Measurements from ENCODE around the gene ARHGAP5. TPM values are rescaled to one million over a fixed set of nuclear protein-coding genes. Genes with fewer than 3 reads are reported as not detected.

Gene ARHGAP5
- total and polyA plus RNA-seq, 9 of the 15 experiments (the other 6 are each of a cell fraction or from before 2014, with no cell fraction given) = 3.1 to 21.8 (median 12.1) TPM

DNA sequence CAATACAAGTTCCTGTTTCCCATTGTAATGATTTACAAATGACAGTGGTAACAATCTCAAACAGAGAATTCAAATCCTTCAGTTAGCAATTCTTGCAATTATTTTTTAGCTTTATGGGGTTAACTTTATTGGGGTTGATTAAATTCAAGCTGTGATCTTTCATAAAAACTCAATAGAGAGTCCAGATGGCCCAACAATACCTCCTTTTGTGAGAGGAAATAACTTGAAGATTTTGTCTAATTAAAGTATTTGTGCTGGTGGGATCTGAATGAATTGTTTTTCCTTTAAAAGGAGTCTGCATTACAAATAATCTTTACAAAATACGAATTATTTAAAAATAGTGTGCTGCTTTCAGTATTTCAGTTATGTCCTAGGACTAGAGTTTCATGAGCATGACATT is 4.4 kb upstream of the ARHGAP5 start:
- no peak overlapping the region for H3K4me2 ChIP-seq (ENCODE audit: insufficient read depth, low read length)
- intact Hi-C loops (cut with micrococcal nuclease) = loop anchor here (1.0 to 10.0 kb wide), 3 partner anchors 138 to 568 kb away; no protein-coding TSS in a partner anchor
- POLR2A ChIA-PET = no interaction called here
- CTCF ChIA-PET (ENCODE audit: low intra/inter-chr PET ratio) = interaction anchor here (0.6 kb wide), 1 partner anchor 557 kb away, joined by 4 read pairs; no protein-coding TSS in a partner anchor
- no peak for DNase-seq (ENCODE audit: extremely low read depth in 1 of 4, low spot score in 3 of 4)
- no peaks in the 10 kb centered on the region for H3K9me3 ChIP-seq (replicated peaks; ENCODE audit: control insufficient read depth, insufficient read depth, low read depth, low read length)
- H3K36me3 ChIP-seq (ENCODE audit: control insufficient read depth, insufficient read depth, low read length) = no peaks in the 10 kb centered on the region
- TF ChIP-seq U2AF2 (optimal IDR thresholded peaks at IDR 0.05; ENCODE audit: low read depth, low read length) = no peak
- no peak for TF ChIP-seq ELF4 (CRISPR knock-in tag; IDR thresholded peaks at IDR 0.05)
- no peak for TF ChIP-seq ZNF583 (CRISPR knock-in tag; IDR thresholded peaks at IDR 0.05)
- TF ChIP-seq CXXC5 (CRISPR knock-in tag; IDR thresholded peaks at IDR 0.05) = no peak
- no peak for TF ChIP-seq ZFX (CRISPR knock-in tag; IDR thresholded peaks at IDR 0.05)
- no peak for TF ChIP-seq TARDBP (IDR thresholded peaks at IDR 0.05)
- no peak for TF ChIP-seq JUND (IDR thresholded peaks at IDR 0.05; ENCODE audit: borderline replicate concordance, low read depth, low read length)
- no peak for TF ChIP-seq JUND (tag; IDR thresholded peaks at IDR 0.05; ENCODE audit: borderline replicate concordance, low read depth, low read length)
- no peak for TF ChIP-seq RAD21 (CRISPR knock-in tag; conservative IDR thresholded peaks at IDR 0.05 in 1 of 2, IDR thresholded peaks at IDR 0.05 in 1 of 2)
- 14% methylated on average over 1 of the region's 1 CpG for WGBS (ENCODE audit: insufficient coverage, low coverage, missing lambda C conversion rate)
- BruUV-seq (replicated peaks) = no TSS peak
- no peaks in the 10 kb centered on the region for H3K9me1 ChIP-seq (ENCODE audit: control insufficient read depth, insufficient read depth, low read length)
- no peak for ATAC-seq
- in situ Hi-C loops (cut with MboI) = loop anchor here (5.0 to 25.0 kb wide), 2 partner anchors 175 to 390 kb away; no protein-coding TSS in a partner anchor
- peaks cover 4% of the 10 kb centered on the region; the same call in 2 of the 3 replicates for H3K79me2 ChIP-seq (ENCODE audit: control insufficient read depth, insufficient read depth, low read length)
- H3K27ac ChIP-seq (ENCODE audit: extremely low read depth, low read depth, low read length) = no peak overlapping the region
- H3K4me3 ChIP-seq = no peak overlapping the region
- H3K9ac ChIP-seq (ENCODE audit: insufficient read depth in 1 of 2, low read depth in 2 of 2, low read length in 2 of 2) = no peak overlapping the region
- no peaks in the 10 kb centered on the region; the same call in 1 of the 2 replicates for H4K20me1 ChIP-seq (replicated peaks; ENCODE audit: control insufficient read depth, insufficient read depth, low read length)
- H2AFZ ChIP-seq (ENCODE audit: low read depth, low read length) = no peak overlapping the region
- no peaks in the 10 kb centered on the region; a peak in 1 of 5 replicates for H3K4me1 ChIP-seq (replicated peaks in 1 of 2; ENCODE audit: control insufficient read depth in 2 of 2, insufficient read depth in 2 of 2, low read length in 2 of 2)
- no peaks in the 10 kb centered on the region for H3K27me3 ChIP-seq (ENCODE audit: control insufficient read depth in 2 of 2, insufficient read depth in 2 of 2, low read length in 2 of 2)
- no peak for FAIRE-seq

Measured in K562 (cell line).